ENCODE results near the gene WSCD1.

Gene WSCD1

DNA sequence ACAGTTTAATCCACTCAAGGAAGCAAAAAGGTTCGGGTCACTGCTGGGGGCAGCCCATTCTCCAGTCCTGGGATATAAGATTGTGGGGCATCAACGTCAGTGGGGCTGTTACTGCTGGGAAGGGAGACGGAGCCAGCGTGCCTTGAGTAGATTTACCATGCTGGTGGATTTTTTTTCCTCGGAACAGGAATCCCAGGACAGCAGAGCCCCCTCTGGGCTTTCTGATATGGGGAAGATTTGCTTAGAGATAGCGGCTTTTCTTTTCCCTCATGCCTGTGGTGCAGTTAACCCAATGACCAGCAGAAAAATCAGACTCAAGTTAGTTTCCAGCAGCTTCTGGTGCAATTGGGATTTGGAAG lies 35.4 kb downstream of the WSCD1 start:
- DNase-seq = no peak
- Mint-ChIP-seq H3K27ac (no peak overlapping the region), H3K4me1 (peaks cover 10% of the 10 kb centered on the region), H3K27me3 (ENCODE audit: low read depth, poor library complexity) (peaks cover 56% of the 10 kb centered on the region), H3K4me3 (no peak overlapping the region), H3K9me3 (no peaks in the 10 kb centered on the region), H3K36me3 (ENCODE audit: low read depth) (no peaks in the 10 kb centered on the region)
- TF ChIP-seq, protein P1, sequence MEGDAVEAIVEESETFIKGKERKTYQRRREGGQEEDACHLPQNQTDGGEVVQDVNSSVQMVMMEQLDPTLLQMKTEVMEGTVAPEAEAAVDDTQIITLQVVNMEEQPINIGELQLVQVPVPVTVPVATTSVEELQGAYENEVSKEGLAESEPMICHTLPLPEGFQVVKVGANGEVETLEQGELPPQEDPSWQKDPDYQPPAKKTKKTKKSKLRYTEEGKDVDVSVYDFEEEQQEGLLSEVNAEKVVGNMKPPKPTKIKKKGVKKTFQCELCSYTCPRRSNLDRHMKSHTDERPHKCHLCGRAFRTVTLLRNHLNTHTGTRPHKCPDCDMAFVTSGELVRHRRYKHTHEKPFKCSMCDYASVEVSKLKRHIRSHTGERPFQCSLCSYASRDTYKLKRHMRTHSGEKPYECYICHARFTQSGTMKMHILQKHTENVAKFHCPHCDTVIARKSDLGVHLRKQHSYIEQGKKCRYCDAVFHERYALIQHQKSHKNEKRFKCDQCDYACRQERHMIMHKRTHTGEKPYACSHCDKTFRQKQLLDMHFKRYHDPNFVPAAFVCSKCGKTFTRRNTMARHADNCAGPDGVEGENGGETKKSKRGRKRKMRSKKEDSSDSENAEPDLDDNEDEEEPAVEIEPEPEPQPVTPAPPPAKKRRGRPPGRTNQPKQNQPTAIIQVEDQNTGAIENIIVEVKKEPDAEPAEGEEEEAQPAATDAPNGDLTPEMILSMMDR (IDR thresholded peaks at IDR 0.05) = no peak

DNA sequence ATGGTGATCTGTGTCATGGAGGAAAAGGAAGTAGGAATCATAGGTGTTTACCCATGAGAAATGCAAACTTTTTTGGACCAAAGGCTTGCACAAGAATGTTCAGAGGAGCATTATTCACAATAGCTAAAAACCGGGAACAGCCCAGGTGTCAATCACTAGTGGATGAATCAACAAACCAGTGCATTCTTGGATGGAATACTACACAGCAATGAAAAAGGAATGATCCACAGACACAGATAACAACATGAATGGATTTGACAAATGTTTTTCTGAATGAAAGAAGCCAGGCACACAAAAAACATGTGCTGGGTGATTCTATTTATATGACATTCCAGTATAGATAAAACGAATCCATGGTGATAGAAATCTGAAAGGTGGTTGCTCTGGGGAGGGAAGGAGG lies 36.0 kb downstream of the WSCD1 start:
- Mint-ChIP-seq H3K27ac (no peak overlapping the region), H3K36me3 (ENCODE audit: low read depth) (no peaks in the 10 kb centered on the region), H3K4me3 (no peak overlapping the region), H3K9me3 (no peaks in the 10 kb centered on the region), H3K27me3 (ENCODE audit: low read depth, poor library complexity) (peaks cover 50% of the 10 kb centered on the region), H3K4me1 (peaks cover 7% of the 10 kb centered on the region)
- TF ChIP-seq, protein P1 (IDR thresholded peaks at IDR 0.05) = no peak
- DNase-seq = no peak

DNA sequence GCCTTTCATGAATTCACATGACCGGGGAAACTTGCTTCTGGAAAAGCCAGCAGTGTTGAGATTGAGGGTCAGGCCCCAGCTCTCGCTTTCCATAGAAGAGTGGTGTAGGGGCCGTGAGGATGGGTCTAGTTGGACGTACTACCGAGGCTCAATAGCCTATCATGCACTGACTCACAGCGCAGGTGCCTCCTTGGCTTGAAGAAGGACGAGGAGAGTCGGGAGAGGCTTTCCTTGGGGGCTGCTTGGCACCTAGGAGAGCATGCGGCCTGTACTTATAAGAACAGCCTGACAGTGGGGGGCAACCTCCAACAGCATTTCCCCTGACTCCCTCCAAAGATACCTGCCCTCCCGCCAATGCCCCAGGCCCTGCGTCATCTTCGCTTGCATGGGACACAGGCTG lies 37.6 kb downstream of the WSCD1 start:
- TF ChIP-seq, protein P1 (IDR thresholded peaks at IDR 0.05) = no peak
- Mint-ChIP-seq H3K27ac (no peak overlapping the region), H3K4me3 (no peak overlapping the region), H3K9me3 (no peaks in the 10 kb centered on the region), H3K4me1 (no peaks in the 10 kb centered on the region), H3K27me3 (ENCODE audit: low read depth, poor library complexity) (peaks cover 35% of the 10 kb centered on the region), H3K36me3 (ENCODE audit: low read depth) (no peaks in the 10 kb centered on the region)
- DNase-seq = no peak

DNA sequence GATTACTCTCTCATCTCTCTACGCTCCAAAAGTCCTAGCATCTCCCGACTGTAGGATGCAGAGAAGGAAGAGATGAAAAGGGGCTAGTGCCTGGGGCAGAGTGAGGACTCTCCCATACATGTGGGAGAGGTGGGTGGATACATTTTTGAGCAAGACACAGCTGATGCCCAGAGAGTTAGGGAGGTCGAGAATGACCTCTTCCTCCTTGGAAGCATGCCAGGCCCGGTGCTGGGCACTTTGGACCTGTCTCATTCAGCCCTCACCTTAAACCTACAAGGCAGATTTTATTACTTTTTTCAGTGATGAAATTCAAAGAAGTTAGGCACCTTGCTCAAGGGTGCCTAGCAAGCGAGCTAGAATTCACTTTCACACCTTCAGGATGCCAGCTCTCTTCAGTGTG lies 38.2 kb downstream of the WSCD1 start:
- DNase-seq = no peak
- Mint-ChIP-seq H3K27ac (no peak overlapping the region), H3K4me3 (no peak overlapping the region), H3K36me3 (ENCODE audit: low read depth) (no peaks in the 10 kb centered on the region), H3K9me3 (no peaks in the 10 kb centered on the region), H3K4me1 (no peaks in the 10 kb centered on the region), H3K27me3 (ENCODE audit: low read depth, poor library complexity) (peaks cover 29% of the 10 kb centered on the region)
- TF ChIP-seq, protein P1 (IDR thresholded peaks at IDR 0.05) = no peak

DNA sequence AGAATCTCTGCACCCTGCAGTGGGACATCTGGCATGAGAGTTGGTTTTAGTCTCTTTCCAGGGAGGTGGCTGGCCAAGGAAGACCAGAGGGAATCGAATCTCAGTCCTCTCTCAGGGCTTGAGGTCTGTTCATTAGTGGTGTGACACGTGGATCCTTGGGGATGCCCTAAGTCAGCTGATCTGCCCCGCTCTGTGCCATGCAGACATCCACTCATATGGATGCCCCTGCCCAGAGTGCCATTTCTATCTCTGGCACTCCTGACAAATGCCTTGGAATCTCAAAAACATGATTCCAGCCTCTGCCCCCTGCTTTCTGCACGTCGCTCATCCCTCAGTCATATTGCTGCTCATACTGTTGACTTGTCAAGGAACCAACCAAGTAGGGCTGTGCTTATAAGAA lies 38.8 kb downstream of the WSCD1 start:
- no peak overlapping the region for H3K27ac Mint-ChIP-seq
- DNase-seq = no peak
- H3K9me3 Mint-ChIP-seq = no peaks in the 10 kb centered on the region
- no peaks in the 10 kb centered on the region for H3K4me1 Mint-ChIP-seq
- H3K27me3 Mint-ChIP-seq (ENCODE audit: low read depth, poor library complexity) = peaks cover 28% of the 10 kb centered on the region
- no peak overlapping the region for H3K4me3 Mint-ChIP-seq
- TF ChIP-seq, protein P1 (IDR thresholded peaks at IDR 0.05) = no peak
- H3K36me3 Mint-ChIP-seq (ENCODE audit: low read depth) = no peaks in the 10 kb centered on the region

DNA sequence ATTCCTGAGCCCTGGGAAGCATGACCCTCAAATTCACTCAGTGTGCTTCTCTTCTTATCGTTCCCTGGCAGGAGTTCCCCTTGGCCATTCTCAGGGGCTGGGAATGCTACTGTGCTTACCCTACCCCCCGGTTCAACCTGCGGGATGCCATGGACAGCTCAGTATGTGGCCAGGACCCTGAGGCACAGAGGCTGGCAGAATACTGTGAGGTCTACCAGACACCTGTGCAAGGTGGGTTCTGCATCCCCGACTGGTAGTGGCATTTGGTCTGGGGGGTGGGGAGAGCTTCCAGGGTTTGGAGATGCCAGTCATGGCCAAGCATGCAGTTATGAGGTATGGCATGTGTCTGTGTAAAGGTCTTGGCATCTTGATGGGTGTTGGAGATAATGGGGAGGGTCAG lies 39.4 kb downstream of the WSCD1 start:
- H3K27me3 Mint-ChIP-seq (ENCODE audit: low read depth, poor library complexity) = peaks cover 28% of the 10 kb centered on the region
- no peak for DNase-seq
- H3K27ac Mint-ChIP-seq = no peak overlapping the region
- no peak overlapping the region for H3K4me3 Mint-ChIP-seq
- TF ChIP-seq, protein P1 (IDR thresholded peaks at IDR 0.05) = no peak
- no peaks in the 10 kb centered on the region for H3K9me3 Mint-ChIP-seq
- H3K36me3 Mint-ChIP-seq (ENCODE audit: low read depth) = no peaks in the 10 kb centered on the region
- H3K4me1 Mint-ChIP-seq = no peaks in the 10 kb centered on the region

Data from nephron progenitor cell (in vitro differentiated cells).